GM19328 (cell line): ENCODE data around the gene THAP6.
"Not testable (repeated sequence)": the region's sequence is repeated elsewhere in the genome, so short reads cannot be mapped to it uniquely, and the experiment has no call there.

Experiments used
- ATAC-seq: cut with Tn5 transposase; IDR thresholded peaks from one replicate; pipeline ENCODE4 v1.9.1; 2021; ENCODE audit warnings: mild to moderate bottlenecking, moderate library complexity; ENCODE audit not compliant: unreplicated experiment

THAP6 gene

GRCh38 chr4:75525086-75525485 is 10.8 kb downstream of the THAP6 start:
- ATAC-seq = no peak

DNA sequence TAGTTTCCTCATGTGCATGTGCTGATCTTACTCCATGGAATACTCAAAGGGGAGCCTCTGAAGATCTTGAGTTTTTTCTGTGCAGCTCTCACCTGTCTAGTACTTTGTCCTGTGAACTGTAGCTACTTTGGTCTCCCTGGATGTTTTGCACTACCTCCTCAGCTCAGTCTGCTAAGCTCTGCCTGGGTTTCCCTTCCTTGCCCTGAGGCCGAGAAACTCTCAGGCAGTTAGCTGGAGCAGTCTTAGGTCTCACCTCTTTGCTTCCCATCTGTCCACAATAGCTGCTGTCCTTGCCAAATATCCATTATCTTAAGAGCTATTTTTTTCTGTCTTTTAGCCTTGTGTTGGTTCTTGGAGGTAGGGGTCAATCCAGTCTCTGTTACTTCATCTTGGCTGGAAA is 11.6 kb downstream of the THAP6 start:
- ATAC-seq = no peak

GRCh38 chr4:75527482-75527881 is 13.2 kb downstream of the THAP6 start:
- ATAC-seq = no peak

DNA sequence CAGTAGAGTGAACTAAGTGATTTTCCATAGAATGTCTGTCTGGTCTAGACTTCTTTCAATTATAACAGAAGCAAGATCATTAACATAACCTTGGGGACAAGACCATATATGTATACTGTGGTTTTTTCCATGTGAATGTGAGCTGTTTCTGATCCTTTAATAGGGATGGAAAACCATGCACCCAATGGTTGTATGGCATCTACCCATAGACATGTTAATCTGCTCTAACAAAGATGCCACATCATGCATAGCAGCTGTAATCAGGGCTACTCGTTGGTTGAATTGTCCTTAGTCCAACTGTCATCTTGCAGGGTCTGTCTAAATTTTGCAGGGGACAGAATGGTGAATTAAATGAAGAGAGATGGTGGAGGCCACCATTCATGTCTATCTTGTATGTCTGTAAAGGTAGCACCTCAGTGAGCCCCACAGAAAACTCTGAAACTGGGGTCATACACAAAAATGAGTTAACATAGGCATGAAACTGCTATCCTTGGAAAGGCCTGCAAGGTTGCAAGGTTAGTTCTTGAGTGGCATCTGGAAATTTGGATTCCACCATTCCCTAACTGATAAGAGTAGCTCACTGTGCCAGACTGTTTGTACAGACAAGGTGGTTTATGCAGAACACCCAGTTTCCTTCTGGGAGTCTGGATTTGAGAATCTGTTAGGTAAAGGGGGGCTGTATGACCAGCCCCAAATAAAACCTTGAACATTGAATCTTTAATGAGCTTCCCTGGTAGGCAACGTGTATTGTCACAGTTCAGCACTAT is 16.5 kb downstream of the THAP6 start:
- no peak for ATAC-seq

- not testable (repeated sequence) for ATAC-seq
These were observed 17.4 kb downstream of the THAP6 start for GRCh38 chr4:75531536-75532143.

- not testable (repeated sequence) for ATAC-seq
These were observed 19.1 kb downstream of the THAP6 start for GRCh38 chr4:75533339-75533887.

DNA sequence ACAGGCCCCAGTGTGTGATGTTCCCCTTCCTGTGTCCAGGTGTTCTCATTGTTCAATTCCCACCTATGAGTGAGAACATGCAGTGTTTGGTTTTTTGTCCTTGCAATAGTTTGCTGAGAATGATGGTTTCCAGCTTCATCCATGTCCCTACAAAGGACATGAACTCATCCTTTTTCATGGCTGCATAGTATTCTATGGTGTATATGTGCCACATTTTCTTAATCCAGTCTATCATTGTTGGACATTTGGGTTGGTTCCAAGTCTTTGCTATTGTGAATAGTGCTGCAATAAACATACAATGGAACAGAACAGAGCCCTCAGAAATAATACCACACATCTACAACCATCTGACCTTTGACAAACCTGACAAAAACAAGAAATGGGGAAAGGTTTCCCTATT is 19.7 kb downstream of the THAP6 start:
- ATAC-seq = not testable (repeated sequence)

- not testable (repeated sequence) for ATAC-seq
These were observed 23.0 kb downstream of the THAP6 start for GRCh38 chr4:75537308-75537707.

DNA sequence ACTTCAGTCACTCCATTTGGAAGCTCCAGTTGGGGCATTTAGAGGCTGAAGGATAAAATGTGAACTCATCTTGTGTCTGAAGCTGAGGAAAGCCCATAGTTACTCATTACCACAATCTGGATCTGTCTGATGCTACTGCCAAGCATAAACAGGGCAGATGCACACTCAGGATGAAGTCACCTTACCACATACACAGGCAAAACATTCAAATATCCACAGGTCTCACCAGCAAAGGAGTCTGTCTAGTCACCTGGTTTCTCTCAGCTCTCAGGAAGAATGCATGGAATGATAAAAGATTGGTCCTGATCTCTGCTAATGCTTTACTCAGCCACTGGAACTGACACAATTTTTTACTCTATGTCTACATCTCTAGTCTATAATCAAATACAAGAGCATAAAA is 28.6 kb downstream of the THAP6 start:
- ATAC-seq = no peak

DNA sequence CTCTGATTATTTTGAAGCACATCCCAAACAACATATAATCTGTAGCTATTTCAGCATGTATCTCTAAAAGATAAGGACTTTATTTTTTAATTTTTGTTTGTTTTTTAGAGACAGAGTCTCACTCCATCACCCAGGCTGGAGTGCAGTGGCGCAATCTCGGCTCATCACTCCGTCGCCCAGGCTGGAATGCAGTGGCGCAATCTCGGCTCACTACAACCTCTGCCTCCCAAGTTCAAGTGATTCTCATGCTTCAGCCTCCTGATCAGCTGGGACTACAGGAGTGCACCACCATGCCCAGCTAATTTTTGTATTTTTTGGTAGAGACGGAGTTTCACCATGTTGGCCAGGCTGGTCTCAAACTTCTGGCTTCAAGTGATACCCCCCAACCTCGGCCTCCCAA is 29.9 kb downstream of the THAP6 start:
- not testable (repeated sequence) for ATAC-seq

- ATAC-seq = no peak
These were observed 30.6 kb downstream of the THAP6 start for GRCh38 chr4:75544870-75545269.

- no peak for ATAC-seq
These were observed 31.3 kb downstream of the THAP6 start for GRCh38 chr4:75545526-75545925.

- ATAC-seq = no peak
These were observed 33.5 kb downstream of the THAP6 start for GRCh38 chr4:75547647-75548387.

- ATAC-seq = no peak
These were observed 34.7 kb downstream of the THAP6 start for GRCh38 chr4:75549019-75549418.

DNA sequence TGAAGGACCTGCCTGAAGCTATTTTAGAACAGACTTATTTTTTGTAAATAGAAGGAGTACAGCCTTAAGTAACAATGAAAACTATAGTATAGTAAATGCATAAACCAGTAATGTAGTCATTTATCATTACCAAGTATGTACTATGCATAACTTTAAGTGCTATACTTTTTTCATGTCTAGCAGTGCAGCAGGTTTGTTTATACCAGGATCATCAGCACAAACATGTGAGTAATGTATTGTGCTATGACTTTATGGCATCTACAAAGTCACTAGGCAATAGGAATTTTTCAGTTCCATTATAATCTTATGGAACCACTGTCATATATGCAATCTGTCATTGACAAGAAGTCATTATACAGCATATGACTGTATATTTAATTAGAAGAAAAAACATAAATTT is 38.2 kb downstream of the THAP6 start:
- no peak for ATAC-seq

- ATAC-seq = peak; percentile 99
These were observed 41.3 kb downstream of the THAP6 start, which contains the start of gene ODAPH for GRCh38 chr4:75555294-75556164. ODAPH (plus strand) TSS chr4:75556066; CDS start chr4:75556083, 17 bp downstream.

GRCh38 chr4:75557696-75558095 is 43.4 kb downstream of the THAP6 start:
- ATAC-seq = no peak

- ATAC-seq = no peak
These were observed 47.5 kb downstream of the THAP6 start for GRCh38 chr4:75561789-75562188.

GRCh38 chr4:75564023-75564422 is 49.8 kb downstream of the THAP6 start:
- no peak for ATAC-seq

DNA sequence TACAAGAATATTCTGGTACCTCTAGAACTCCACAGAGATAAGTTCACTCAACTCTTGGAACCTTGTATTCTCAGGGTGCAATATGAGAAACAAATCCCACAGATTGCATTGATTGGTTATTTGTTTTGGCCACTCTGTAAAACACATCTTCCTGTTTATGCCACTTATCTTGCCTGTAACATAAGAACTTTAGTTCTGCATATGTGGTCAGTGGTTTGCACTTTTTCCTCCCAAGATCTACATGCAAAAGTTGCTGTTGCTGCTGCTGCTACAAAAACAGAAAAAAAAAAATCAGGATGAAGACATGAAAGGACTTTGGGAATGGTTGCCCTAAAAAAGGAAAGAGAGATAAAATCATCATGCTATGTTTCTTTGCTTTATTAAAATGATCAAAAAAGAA is 51.2 kb downstream of the THAP6 start:
- ATAC-seq = no peak

- no peak for ATAC-seq
These were observed 52.6 kb downstream of the THAP6 start for GRCh38 chr4:75566911-75567310.
